Liver (tissue), 9 donors: ENCODE data around the gene FOCAD. TPM values are rescaled to one million over a fixed set of nuclear protein-coding genes. Genes with fewer than 3 reads are reported as not detected.
A peak's percentile ranks its signal among the peaks of the same experiment; 100 is the strongest.

Experiments
- DNase-seq: peaks from one replicate; pipeline ENCODE4 v3.0.0-alpha.2; 2017; ENCODE audit warnings: low spot score
- H3K27ac ChIP-seq, 2 donors: one replicate each; pipeline ENCODE4 v1.7.0; 2013; ENCODE audit warnings: inconsistent platforms in 2 of 2, low read length in 2 of 2, control low read depth in 1 of 2, low read depth in 1 of 2, mild to moderate bottlenecking in 1 of 2
- H3K27me3 ChIP-seq, 4 donors: one replicate each; pipeline versions ENCODE4 v1.6.1 to v1.7.0; 2013; ENCODE audit warnings: low read length in 3 of 4, inconsistent platforms in 1 of 4, mild to moderate bottlenecking in 1 of 4, moderate library complexity in 1 of 4; ENCODE audit not compliant: control insufficient read depth in 4 of 4, insufficient read depth in 4 of 4
- H3K36me3 ChIP-seq, 4 donors: one replicate each; pipeline versions ENCODE4 v1.6.1 to v1.7.0; 2013; ENCODE audit warnings: low read length in 3 of 4, mild to moderate bottlenecking in 3 of 4, low read depth in 1 of 4, moderate library complexity in 1 of 4; ENCODE audit not compliant: control insufficient read depth in 4 of 4, insufficient read depth in 3 of 4
- H3K4me1 ChIP-seq, 4 donors: one replicate each; pipeline versions ENCODE4 v1.6.1 to v1.7.0; 2013; ENCODE audit warnings: low read length in 3 of 4, mild to moderate bottlenecking in 3 of 4, moderate library complexity in 1 of 4; ENCODE audit not compliant: control insufficient read depth in 4 of 4, insufficient read depth in 4 of 4
- H3K4me3 ChIP-seq, 3 donors: one replicate each; pipeline versions ENCODE4 v1.6.1 to v1.7.0; 2013; ENCODE audit warnings: low read length in 3 of 3, control low read depth in 1 of 3, low read depth in 1 of 3, mild to moderate bottlenecking in 1 of 3
- H3K9ac ChIP-seq, 2 donors: one replicate each; pipeline ENCODE4 v1.7.0; 2013; ENCODE audit warnings: low read length in 2 of 2, mild to moderate bottlenecking in 2 of 2, moderate library complexity in 2 of 2, control low read depth in 1 of 2, low read depth in 1 of 2
- H3K9me3 ChIP-seq, 4 donors: one replicate each; pipeline versions ENCODE4 v1.6.1 to v1.7.0; 2013; ENCODE audit warnings: low read length in 3 of 4; ENCODE audit not compliant: control insufficient read depth in 4 of 4
- EGR1 ChIP-seq, 2 donors: IDR thresholded peaks; 2 replicates each; pipeline ENCODE4 v1.6.1; 2016 to 2018; ENCODE audit warnings: antibody characterized with exemption in 2 of 2, low read depth in 2 of 2
- FOXA1 ChIP-seq: IDR thresholded peaks from 2 replicates; pipeline ENCODE4 v1.6.1; 2016; ENCODE audit warnings: antibody characterized with exemption
- GABPA ChIP-seq, 2 donors: IDR thresholded peaks in 1 of 2; conservative IDR thresholded peaks in 1 of 2; 2 replicates each; pipeline ENCODE4 v1.6.1; 2016; ENCODE audit warnings: antibody characterized with exemption in 2 of 2, mild to moderate bottlenecking in 1 of 2, moderate library complexity in 1 of 2
- HNF4G ChIP-seq: IDR thresholded peaks from 2 replicates; pipeline ENCODE4 v1.6.1; 2016; ENCODE audit warnings: antibody characterized with exemption
- JUND ChIP-seq, 2 donors: IDR thresholded peaks; 2 replicates each; pipeline ENCODE4 v1.6.1; 2016; ENCODE audit warnings: antibody characterized with exemption in 2 of 2
- NR2F2 ChIP-seq: IDR thresholded peaks from 2 replicates; pipeline ENCODE4 v1.6.1; 2016; ENCODE audit warnings: antibody characterized with exemption
- RAD21 ChIP-seq, 2 donors: IDR thresholded peaks; 2 replicates each; pipeline ENCODE4 v1.6.1; 2016; ENCODE audit warnings: antibody characterized with exemption in 2 of 2, mild to moderate bottlenecking in 2 of 2
- RXRA ChIP-seq, 2 donors: IDR thresholded peaks; 2 replicates each; pipeline ENCODE4 v1.6.1; 2017 to 2018; ENCODE audit warnings: antibody characterized with exemption in 2 of 2, mild to moderate bottlenecking in 1 of 2
- SP1 ChIP-seq: IDR thresholded peaks from 2 replicates; pipeline ENCODE4 v1.6.1; 2018; ENCODE audit warnings: antibody characterized with exemption, mild to moderate bottlenecking
- TAF1 ChIP-seq: conservative IDR thresholded peaks from 2 replicates; pipeline ENCODE4 v1.6.1; 2016; ENCODE audit warnings: antibody characterized with exemption, mild to moderate bottlenecking
- YY1 ChIP-seq: IDR thresholded peaks from 2 replicates; pipeline ENCODE4 v1.6.1; 2016; ENCODE audit warnings: antibody characterized with exemption, mild to moderate bottlenecking
- WGBS: extraction: QIAGEN DNeasy Blood & Tissue Kit; methylation state at CpG from one replicate; pipeline ENCODE4 v1.1.7; 2013; 5-methylcytosine and 5-hydroxymethylcytosine counted together
- polyA plus RNA-seq, 2 donors: library from polyadenylated mRNA; stranded (reverse) in 1 of 2; unstranded in 1 of 2; fragments of 200-250 nt in 1 of 2; fragments of >200 nt in 1 of 2; fragmentation: Nextera tagmentation in 1 of 2; extraction: Ambion mirVana in 1 of 2; gene quantifications; one replicate each; pipeline versions ENCODE4 v1.2.1 to v1.2.3, GENCODE V29; 2013 to 2015
- total RNA-seq, 2 donors: library from RNA; depleted of rRNA; stranded (reverse); fragments of >200 nt; gene quantifications; one replicate each; pipeline ENCODE4 v1.2.3, GENCODE V29; 2014
- TF ChIP-seq, protein P1 (sequence below): fragments of 150-350 bp; IDR thresholded peaks from 2 replicates; pipeline ENCODE4 v1.5.1; 2017; ENCODE audit warnings: improper control_type of control experiment, low read depth, low read length; ENCODE audit not compliant: missing input control
- TF ChIP-seq, protein P2 (sequence below): IDR thresholded peaks from 2 replicates; pipeline ENCODE4 v1.6.1; 2016; ENCODE audit warnings: antibody characterized with exemption
- TF ChIP-seq, protein P3 (sequence below): IDR thresholded peaks from 2 replicates; pipeline ENCODE4 v1.6.1; 2016; ENCODE audit warnings: antibody characterized with exemption, mild to moderate bottlenecking
- donor health status: healthy.
- donor health status: healthy.
- donor health status: healthy.
- donor health status: healthy.
- donor health status: healthy.

FOCAD gene
- total and polyA plus RNA-seq, 4 donors, result 3.2 to 21.0 (median 10.3) TPM

DNA sequence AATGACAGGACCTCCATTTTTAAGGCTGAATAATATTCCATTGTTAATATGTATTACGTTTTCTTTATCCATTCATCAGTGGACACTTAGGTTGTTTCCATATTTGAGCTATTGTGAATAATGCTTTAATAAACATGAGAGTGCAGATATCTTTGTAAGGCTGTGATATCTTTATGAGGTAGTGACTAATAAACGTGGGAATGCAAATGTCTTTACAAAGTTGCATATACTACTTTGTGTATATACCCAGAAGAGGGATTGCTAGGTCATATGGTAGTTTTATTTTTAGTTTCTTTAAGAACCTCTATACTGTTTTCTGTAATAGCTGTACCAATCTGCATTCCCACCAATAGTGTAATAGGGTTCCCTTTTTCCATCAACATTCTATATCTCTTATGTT is 148.7 kb downstream of the FOCAD start:
- Histone ChIP-seq H3K36me3 (no peaks in the 10 kb centered on the region), H3K9ac (no peak overlapping the region), H3K9me3 (no peaks in the 10 kb centered on the region), H3K4me1 (peaks cover 0 to 6% (median under 1%) of the 10 kb centered on the region in 4 donors), H3K27me3 (no peaks in the 10 kb centered on the region), H3K4me3 (no peak overlapping the region), H3K27ac (no peak overlapping the region)
- WGBS, result 89% methylated on average over 2 of the region's 2 CpGs
- no peak for TF ChIP-seq NR2F2
- no peak for TF ChIP-seq RAD21 (IDR thresholded peaks at IDR 0.05)
- no peak for TF ChIP-seq HNF4G
- TF ChIP-seq, protein P1, sequence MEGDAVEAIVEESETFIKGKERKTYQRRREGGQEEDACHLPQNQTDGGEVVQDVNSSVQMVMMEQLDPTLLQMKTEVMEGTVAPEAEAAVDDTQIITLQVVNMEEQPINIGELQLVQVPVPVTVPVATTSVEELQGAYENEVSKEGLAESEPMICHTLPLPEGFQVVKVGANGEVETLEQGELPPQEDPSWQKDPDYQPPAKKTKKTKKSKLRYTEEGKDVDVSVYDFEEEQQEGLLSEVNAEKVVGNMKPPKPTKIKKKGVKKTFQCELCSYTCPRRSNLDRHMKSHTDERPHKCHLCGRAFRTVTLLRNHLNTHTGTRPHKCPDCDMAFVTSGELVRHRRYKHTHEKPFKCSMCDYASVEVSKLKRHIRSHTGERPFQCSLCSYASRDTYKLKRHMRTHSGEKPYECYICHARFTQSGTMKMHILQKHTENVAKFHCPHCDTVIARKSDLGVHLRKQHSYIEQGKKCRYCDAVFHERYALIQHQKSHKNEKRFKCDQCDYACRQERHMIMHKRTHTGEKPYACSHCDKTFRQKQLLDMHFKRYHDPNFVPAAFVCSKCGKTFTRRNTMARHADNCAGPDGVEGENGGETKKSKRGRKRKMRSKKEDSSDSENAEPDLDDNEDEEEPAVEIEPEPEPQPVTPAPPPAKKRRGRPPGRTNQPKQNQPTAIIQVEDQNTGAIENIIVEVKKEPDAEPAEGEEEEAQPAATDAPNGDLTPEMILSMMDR, result no peak
- no peak for TF ChIP-seq JUND (IDR thresholded peaks at IDR 0.05)
- no peak for TF ChIP-seq FOXA1
- TF ChIP-seq, protein P2, sequence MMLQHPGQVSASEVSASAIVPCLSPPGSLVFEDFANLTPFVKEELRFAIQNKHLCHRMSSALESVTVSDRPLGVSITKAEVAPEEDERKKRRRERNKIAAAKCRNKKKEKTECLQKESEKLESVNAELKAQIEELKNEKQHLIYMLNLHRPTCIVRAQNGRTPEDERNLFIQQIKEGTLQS, result no peak
- TF ChIP-seq, protein P3, sequence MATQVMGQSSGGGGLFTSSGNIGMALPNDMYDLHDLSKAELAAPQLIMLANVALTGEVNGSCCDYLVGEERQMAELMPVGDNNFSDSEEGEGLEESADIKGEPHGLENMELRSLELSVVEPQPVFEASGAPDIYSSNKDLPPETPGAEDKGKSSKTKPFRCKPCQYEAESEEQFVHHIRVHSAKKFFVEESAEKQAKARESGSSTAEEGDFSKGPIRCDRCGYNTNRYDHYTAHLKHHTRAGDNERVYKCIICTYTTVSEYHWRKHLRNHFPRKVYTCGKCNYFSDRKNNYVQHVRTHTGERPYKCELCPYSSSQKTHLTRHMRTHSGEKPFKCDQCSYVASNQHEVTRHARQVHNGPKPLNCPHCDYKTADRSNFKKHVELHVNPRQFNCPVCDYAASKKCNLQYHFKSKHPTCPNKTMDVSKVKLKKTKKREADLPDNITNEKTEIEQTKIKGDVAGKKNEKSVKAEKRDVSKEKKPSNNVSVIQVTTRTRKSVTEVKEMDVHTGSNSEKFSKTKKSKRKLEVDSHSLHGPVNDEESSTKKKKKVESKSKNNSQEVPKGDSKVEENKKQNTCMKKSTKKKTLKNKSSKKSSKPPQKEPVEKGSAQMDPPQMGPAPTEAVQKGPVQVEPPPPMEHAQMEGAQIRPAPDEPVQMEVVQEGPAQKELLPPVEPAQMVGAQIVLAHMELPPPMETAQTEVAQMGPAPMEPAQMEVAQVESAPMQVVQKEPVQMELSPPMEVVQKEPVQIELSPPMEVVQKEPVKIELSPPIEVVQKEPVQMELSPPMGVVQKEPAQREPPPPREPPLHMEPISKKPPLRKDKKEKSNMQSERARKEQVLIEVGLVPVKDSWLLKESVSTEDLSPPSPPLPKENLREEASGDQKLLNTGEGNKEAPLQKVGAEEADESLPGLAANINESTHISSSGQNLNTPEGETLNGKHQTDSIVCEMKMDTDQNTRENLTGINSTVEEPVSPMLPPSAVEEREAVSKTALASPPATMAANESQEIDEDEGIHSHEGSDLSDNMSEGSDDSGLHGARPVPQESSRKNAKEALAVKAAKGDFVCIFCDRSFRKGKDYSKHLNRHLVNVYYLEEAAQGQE, result no peak
- TF ChIP-seq GABPA (IDR thresholded peaks at IDR 0.05 in 1 of 2, conservative IDR thresholded peaks at IDR 0.05 in 1 of 2), result no peak
- TF ChIP-seq EGR1 (IDR thresholded peaks at IDR 0.05; ENCODE audit: low read depth in 2 of 2), result no peak
- TF ChIP-seq YY1, result no peak
- TF ChIP-seq TAF1, result no peak
- TF ChIP-seq RXRA (IDR thresholded peaks at IDR 0.05), result no peak
- TF ChIP-seq SP1, result no peak
- no peak for DNase-seq

DNA sequence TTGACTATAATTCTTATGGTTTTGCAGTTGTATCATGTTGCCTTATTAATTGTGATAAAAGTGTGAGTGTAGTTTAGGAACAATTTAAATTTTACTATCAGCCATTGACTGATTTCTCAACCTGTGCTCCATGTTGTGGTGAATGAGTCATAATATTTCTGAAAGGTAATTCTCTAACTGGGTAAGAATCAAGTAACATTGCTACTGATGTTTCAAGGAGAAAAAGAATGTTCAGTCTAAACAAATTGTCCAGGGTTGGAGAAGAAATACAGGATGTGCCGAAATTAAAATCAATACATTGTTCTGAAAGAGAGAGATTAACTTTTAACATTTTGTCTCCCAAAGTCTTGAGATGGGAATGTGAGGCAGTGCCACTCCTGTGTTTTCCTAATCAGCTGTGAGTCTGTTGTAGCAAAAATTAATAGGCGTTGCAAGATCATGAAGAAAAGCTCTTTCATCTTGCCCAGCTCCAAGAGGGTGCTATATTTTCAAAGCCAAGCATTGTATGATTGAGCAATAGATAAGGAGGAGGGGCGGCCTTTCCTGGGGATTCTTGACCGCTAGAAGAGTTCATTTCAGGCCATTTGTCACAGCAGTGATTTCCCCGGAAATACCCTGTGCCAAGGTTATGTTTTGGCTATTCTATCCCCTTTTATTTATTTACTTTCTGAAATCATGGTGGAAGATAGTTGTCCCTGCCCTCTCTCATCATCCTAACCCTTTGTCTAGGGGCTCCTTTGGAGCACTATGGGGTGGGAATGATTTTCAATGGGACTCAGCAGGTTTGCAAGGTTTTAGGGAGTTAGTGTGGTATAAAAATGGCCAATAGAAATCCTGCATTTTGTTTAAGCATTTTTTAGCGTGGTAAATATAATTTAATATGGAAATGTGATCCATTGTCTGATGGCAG is 151.6 kb downstream of the FOCAD start:
- H3K4me3 ChIP-seq, result no peak overlapping the region
- no peaks in the 10 kb centered on the region for H3K36me3 ChIP-seq
- H3K4me1 ChIP-seq, result peaks cover 0 to 6% (median under 1%) of the 10 kb centered on the region in 4 donors
- TF ChIP-seq RXRA (IDR thresholded peaks at IDR 0.05), result peak; percentile 68 to 75
- TF ChIP-seq, protein P3, result no peak
- TF ChIP-seq FOXA1, result no peak
- DNase-seq, result no peak
- H3K27me3 ChIP-seq, result no peaks in the 10 kb centered on the region
- H3K9me3 ChIP-seq, result no peaks in the 10 kb centered on the region
- WGBS, result 33% methylated on average over 6 of the region's 6 CpGs
- no peak overlapping the region for H3K27ac ChIP-seq
- H3K9ac ChIP-seq, result no peak overlapping the region
